ENCODE results near the gene ZFPM1. TPM values are rescaled to one million over a fixed set of nuclear protein-coding genes. Genes with fewer than 3 reads are reported as not detected.

Gene ZFPM1
- total and polyA plus RNA-seq, 7 experiments from 2014 or later = 0.15 to 28.1 (median 13.5) TPM

- H3K27me3 Mint-ChIP-seq = peaks cover 0 to 10% (median 0%) of the 10 kb centered on the region in 5 donors
- H3K9me3 ChIP-seq (ENCODE audit: control insufficient read depth in 2 of 3, low read length in 3 of 3) = no peaks in the 10 kb centered on the region
- H3K27ac Mint-ChIP-seq = peak overlapping the region in 2 of 9 donors; percentile 34 to 41
- H3K4me1 ChIP-seq (ENCODE audit: control insufficient read depth in 2 of 2, insufficient read depth in 2 of 2, low read length in 2 of 2) = peaks cover 5 to 7% of the 10 kb centered on the region in 2 donors
- peaks cover 0 to 11% (median 0%) of the 10 kb centered on the region in 7 donors for H3K4me1 Mint-ChIP-seq
- no peak overlapping the region for H3K27ac ChIP-seq (ENCODE audit: low read depth, low read length)
- no peaks in the 10 kb centered on the region for H3K36me3 ChIP-seq (ENCODE audit: control insufficient read depth in 2 of 3, insufficient read depth in 3 of 3, low read length in 3 of 3)
- ATAC-seq = no peak
- intact Hi-C loops (cut with micrococcal nuclease) = no loop called here
- POLR2A ChIA-PET = no interaction called here
- no peak for DNase-seq
- no peaks in the 10 kb centered on the region for H3K27me3 ChIP-seq (ENCODE audit: control insufficient read depth in 2 of 2, insufficient read depth in 2 of 2, low read length in 2 of 2)
- CTCF ChIA-PET = no interaction called here
- no peaks in the 10 kb centered on the region for H3K9me3 Mint-ChIP-seq
- H3K4me3 ChIP-seq (ENCODE audit: low read length) = no peak overlapping the region
- H3K36me3 Mint-ChIP-seq = no peaks in the 10 kb centered on the region
- peak overlapping the region in 7 of 10 donors; percentile 48 to 79 (median 72) for H3K4me3 Mint-ChIP-seq
These were observed 20.9 kb upstream of the ZFPM1 start for GRCh38 chr16:88432174-88432573.

DNA sequence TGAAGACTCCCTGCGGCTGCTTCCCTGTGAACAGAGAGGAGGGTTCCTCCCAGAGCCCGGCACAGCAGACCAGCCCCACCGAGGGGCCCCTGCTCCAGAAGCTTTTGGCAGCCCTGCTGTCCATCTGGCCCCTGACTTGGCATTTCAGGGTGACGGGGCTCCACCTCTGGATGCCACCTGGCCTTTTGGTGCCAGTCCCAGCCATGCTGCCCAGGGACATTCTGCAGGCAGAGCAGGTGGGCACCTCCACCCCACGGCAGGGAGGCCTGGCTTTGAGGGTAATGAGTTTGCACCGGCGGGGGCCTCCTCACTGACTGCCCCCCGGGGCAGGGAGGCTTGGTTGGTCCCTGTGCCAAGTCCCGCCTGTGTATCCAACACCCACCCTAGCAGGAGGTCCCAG lies 20.3 kb upstream of the ZFPM1 start:
- ChIA-PET CTCF (no interaction called here), POLR2A (no interaction called here)
- peaks cover 5 to 7% of the 10 kb centered on the region in 2 donors for H3K4me1 ChIP-seq (ENCODE audit: control insufficient read depth in 2 of 2, insufficient read depth in 2 of 2, low read length in 2 of 2)
- H3K27me3 ChIP-seq (ENCODE audit: control insufficient read depth in 2 of 2, insufficient read depth in 2 of 2, low read length in 2 of 2) = no peaks in the 10 kb centered on the region
- H3K36me3 ChIP-seq (ENCODE audit: control insufficient read depth in 2 of 3, insufficient read depth in 3 of 3, low read length in 3 of 3) = no peaks in the 10 kb centered on the region
- ATAC-seq (no peak), DNase-seq (no peak)
- no peak overlapping the region for H3K4me3 ChIP-seq (ENCODE audit: low read length)
- Mint-ChIP-seq H3K27ac (no peak overlapping the region), H3K36me3 (no peaks in the 10 kb centered on the region), H3K4me1 (peaks cover 0 to 11% (median 0%) of the 10 kb centered on the region in 7 donors), H3K4me3 (no peak overlapping the region), H3K27me3 (peaks cover 0 to 10% (median 0%) of the 10 kb centered on the region in 5 donors), H3K9me3 (no peaks in the 10 kb centered on the region)
- no peak overlapping the region for H3K27ac ChIP-seq (ENCODE audit: low read depth, low read length)
- H3K9me3 ChIP-seq (ENCODE audit: control insufficient read depth in 2 of 3, low read length in 3 of 3) = no peaks in the 10 kb centered on the region
- intact Hi-C loops (cut with micrococcal nuclease) = no loop called here

GRCh38 chr16:88433632-88434352 lies 19.3 kb upstream of the ZFPM1 start:
- no peak for ATAC-seq
- intact Hi-C loops (cut with micrococcal nuclease) = no loop called here
- peaks cover 0 to 11% (median 0%) of the 10 kb centered on the region in 7 donors for H3K4me1 Mint-ChIP-seq

GRCh38 chr16:88434353-88434690 lies 18.8 kb upstream of the ZFPM1 start:
- Histone ChIP-seq H3K27me3 (ENCODE audit: control insufficient read depth in 2 of 2, insufficient read depth in 2 of 2, low read length in 2 of 2) (no peaks in the 10 kb centered on the region), H3K4me3 (ENCODE audit: low read length) (no peak overlapping the region), H3K36me3 (ENCODE audit: control insufficient read depth in 2 of 3, insufficient read depth in 3 of 3, low read length in 3 of 3) (no peaks in the 10 kb centered on the region), H3K4me1 (ENCODE audit: control insufficient read depth in 2 of 2, insufficient read depth in 2 of 2, low read length in 2 of 2) (peaks cover 5 to 7% of the 10 kb centered on the region in 2 donors), H3K27ac (ENCODE audit: low read depth, low read length) (no peak overlapping the region), H3K9me3 (ENCODE audit: control insufficient read depth in 2 of 3, low read length in 3 of 3) (no peaks in the 10 kb centered on the region)
- H3K36me3 Mint-ChIP-seq = no peaks in the 10 kb centered on the region
- peaks cover 0 to 11% (median 0%) of the 10 kb centered on the region in 7 donors for H3K4me1 Mint-ChIP-seq
- H3K4me3 Mint-ChIP-seq = no peak overlapping the region
- no peak for DNase-seq
- intact Hi-C loops (cut with micrococcal nuclease) = no loop called here
- no peak for ATAC-seq
- no peak overlapping the region for H3K27ac Mint-ChIP-seq
- H3K27me3 Mint-ChIP-seq = peaks cover 0 to 10% (median 0%) of the 10 kb centered on the region in 5 donors
- ChIA-PET POLR2A (no interaction called here), CTCF (no interaction called here)
- H3K9me3 Mint-ChIP-seq = no peaks in the 10 kb centered on the region

More at GRCh38 chr16:88433632-88434352, 19.3 kb upstream of the ZFPM1 start:
- POLR2A ChIA-PET = no interaction called here
- CTCF ChIA-PET = no interaction called here
- Mint-ChIP-seq H3K4me3 (no peak overlapping the region), H3K27me3 (peaks cover 0 to 10% (median 0%) of the 10 kb centered on the region in 5 donors), H3K36me3 (no peaks in the 10 kb centered on the region), H3K27ac (no peak overlapping the region), H3K9me3 (no peaks in the 10 kb centered on the region)
- Histone ChIP-seq H3K9me3 (ENCODE audit: control insufficient read depth in 2 of 3, low read length in 3 of 3) (no peaks in the 10 kb centered on the region), H3K36me3 (ENCODE audit: control insufficient read depth in 2 of 3, insufficient read depth in 3 of 3, low read length in 3 of 3) (no peaks in the 10 kb centered on the region), H3K27me3 (ENCODE audit: control insufficient read depth in 2 of 2, insufficient read depth in 2 of 2, low read length in 2 of 2) (no peaks in the 10 kb centered on the region), H3K4me1 (ENCODE audit: control insufficient read depth in 2 of 2, insufficient read depth in 2 of 2, low read length in 2 of 2) (peaks cover 5 to 7% of the 10 kb centered on the region in 2 donors), H3K4me3 (ENCODE audit: low read length) (no peak overlapping the region), H3K27ac (ENCODE audit: low read depth, low read length) (no peak overlapping the region)
- DNase-seq = no peak

DNA sequence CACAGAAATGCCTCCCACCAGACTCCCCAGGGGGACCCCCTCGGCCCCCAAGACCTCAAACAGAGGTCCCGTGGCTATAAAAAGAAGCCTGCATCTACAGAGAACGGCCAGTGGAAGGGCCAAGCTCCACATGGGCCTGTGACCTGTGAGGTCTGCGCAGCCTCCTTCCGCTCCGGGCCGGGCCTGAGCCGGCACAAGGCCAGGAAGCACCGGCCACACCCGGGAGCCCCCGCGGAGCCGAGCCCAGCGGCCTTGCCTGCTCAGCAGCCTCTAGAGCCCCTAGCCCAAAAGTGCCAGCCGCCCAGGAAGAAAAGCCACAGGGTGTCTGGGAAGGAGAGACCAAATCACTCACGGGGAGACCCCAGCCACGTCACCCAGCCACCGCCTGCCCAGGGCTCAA lies 18.3 kb upstream of the ZFPM1 start:
- Mint-ChIP-seq H3K4me1 (peaks cover 0 to 10% (median 0%) of the 10 kb centered on the region in 7 donors), H3K27ac (no peak overlapping the region), H3K9me3 (no peaks in the 10 kb centered on the region), H3K27me3 (peaks cover 0 to 10% (median 0%) of the 10 kb centered on the region in 5 donors), H3K4me3 (no peak overlapping the region), H3K36me3 (no peaks in the 10 kb centered on the region)
- no peaks in the 10 kb centered on the region for H3K27me3 ChIP-seq (ENCODE audit: control insufficient read depth in 2 of 2, insufficient read depth in 2 of 2, low read length in 2 of 2)
- intact Hi-C loops (cut with micrococcal nuclease) = loop anchor here in 1 of 2 donors (5.0 kb wide), 1 partner anchor 242 kb away; no protein-coding TSS in a partner anchor
- H3K4me3 ChIP-seq (ENCODE audit: low read length) = no peak overlapping the region
- no peak for ATAC-seq
- H3K9me3 ChIP-seq (ENCODE audit: control insufficient read depth in 2 of 3, low read length in 3 of 3) = no peaks in the 10 kb centered on the region
- no peak for DNase-seq
- POLR2A ChIA-PET = no interaction called here
- no peaks in the 10 kb centered on the region for H3K36me3 ChIP-seq (ENCODE audit: control insufficient read depth in 2 of 3, insufficient read depth in 3 of 3, low read length in 3 of 3)
- peaks cover 3 to 5% of the 10 kb centered on the region in 2 donors for H3K4me1 ChIP-seq (ENCODE audit: control insufficient read depth in 2 of 2, insufficient read depth in 2 of 2, low read length in 2 of 2)
- no peak overlapping the region for H3K27ac ChIP-seq (ENCODE audit: low read depth, low read length)
- CTCF ChIA-PET = no interaction called here

DNA sequence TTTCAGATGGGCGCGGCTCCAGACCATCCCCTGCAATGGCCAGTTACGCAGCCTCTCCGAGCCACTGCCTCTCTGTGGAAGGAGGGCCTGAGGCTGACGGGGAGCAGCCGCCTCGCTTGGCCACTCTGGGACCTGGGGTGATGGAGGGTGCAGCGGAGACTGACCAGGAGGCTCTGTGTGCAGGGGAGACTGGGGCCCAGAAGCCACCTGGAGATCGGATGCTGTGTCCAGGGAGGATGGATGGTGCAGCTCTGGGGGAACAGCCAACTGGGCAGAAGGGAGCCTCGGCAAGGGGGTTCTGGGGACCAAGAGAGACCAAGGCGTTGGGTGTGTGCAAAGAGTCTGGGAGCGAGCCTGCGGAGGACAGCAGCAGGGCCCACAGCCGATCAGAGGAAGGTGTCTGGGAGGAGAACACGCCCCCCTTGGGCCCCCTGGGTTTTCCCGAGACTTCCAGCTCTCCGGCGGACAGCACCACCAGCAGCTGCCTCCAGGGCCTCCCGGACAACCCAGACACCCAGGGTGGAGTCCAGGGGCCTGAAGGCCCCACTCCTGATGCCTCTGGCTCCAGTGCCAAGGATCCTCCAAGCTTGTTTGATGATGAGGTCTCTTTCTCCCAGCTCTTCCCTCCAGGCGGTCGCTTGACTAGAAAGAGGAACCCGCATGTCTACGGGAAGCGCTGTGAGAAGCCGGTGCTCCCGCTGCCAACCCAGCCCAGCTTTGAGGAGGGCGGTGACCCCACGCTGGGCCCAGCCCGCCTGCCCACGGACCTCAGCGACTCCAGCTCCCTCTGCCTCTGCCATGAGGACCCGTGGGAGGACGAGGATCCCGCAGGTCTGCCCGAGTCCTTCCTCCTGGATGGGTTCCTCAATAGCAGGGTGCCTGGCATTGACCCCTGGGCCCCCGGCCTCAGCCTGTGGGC lies 17.4 kb upstream of the ZFPM1 start:
- ChIA-PET POLR2A (no interaction called here), CTCF (interaction anchor here (0.9 kb wide), 1 partner anchor 87 kb away, joined by 3 read pairs; no protein-coding TSS in a partner anchor)
- H3K27ac ChIP-seq (ENCODE audit: low read depth, low read length) = no peak overlapping the region
- Mint-ChIP-seq H3K4me1 (peaks cover 0 to 8% (median 0%) of the 10 kb centered on the region in 7 donors), H3K36me3 (no peaks in the 10 kb centered on the region), H3K4me3 (no peak overlapping the region), H3K27ac (peak overlapping the region in 1 of 9 donors; percentile 38), H3K9me3 (no peaks in the 10 kb centered on the region), H3K27me3 (peaks cover 0 to 10% (median 0%) of the 10 kb centered on the region in 5 donors)
- no peak overlapping the region for H3K4me3 ChIP-seq (ENCODE audit: low read length)
- no peak for DNase-seq
- intact Hi-C loops (cut with micrococcal nuclease) = loop anchor here in 1 of 2 donors (5.0 kb wide), 1 partner anchor 243 kb away; no protein-coding TSS in a partner anchor
- no peaks in the 10 kb centered on the region for H3K27me3 ChIP-seq (ENCODE audit: control insufficient read depth in 2 of 2, insufficient read depth in 2 of 2, low read length in 2 of 2)
- no peaks in the 10 kb centered on the region for H3K36me3 ChIP-seq (ENCODE audit: control insufficient read depth in 2 of 3, insufficient read depth in 3 of 3, low read length in 3 of 3)
- H3K4me1 ChIP-seq (ENCODE audit: control insufficient read depth in 2 of 2, insufficient read depth in 2 of 2, low read length in 2 of 2) = peaks cover 0 to 5% of the 10 kb centered on the region in 2 donors
- H3K9me3 ChIP-seq (ENCODE audit: control insufficient read depth in 2 of 3, low read length in 3 of 3) = no peaks in the 10 kb centered on the region
- ATAC-seq = no peak

Data from naive thymus-derived CD4-positive, alpha-beta T cell (primary cell).